IMR-90 (cell line): ENCODE data around the gene GJA4. TPM values are rescaled to one million over a fixed set of nuclear protein-coding genes. Genes with fewer than 3 reads are reported as not detected.

Experiments used
- ATAC-seq: fragments of 200-7000 bp; cut with Tn5 transposase; 2 replicates; pipeline ENCODE4 v1.9.1; 2020; ENCODE audit warnings: low read depth, mild to moderate bottlenecking, moderate library complexity
- BruUV-seq: library from RNA; stranded (reverse); fragments of 400-500 nt; replicated peaks from 2 replicates; lab custom pipeline; 2021; lab: Mats Ljungman, UMichigan
- CTCF ChIA-PET: fragments of 300-600 bp; formaldehyde crosslinking; extraction: SDS; loops from one replicate; lab custom pipeline; 2021; ENCODE audit warnings: antibody characterized with exemption; lab: Yijun Ruan, JAX
- POLR2A ChIA-PET: fragments of 300-600 bp; sonication (Branson Sonifier 250); formaldehyde crosslinking; loops from one replicate; lab custom pipeline; 2022; ENCODE audit warnings: antibody characterized with exemption; ENCODE audit not compliant: unreplicated experiment; lab: Charles Lee
- DNase-seq: peaks from one replicate; pipeline ENCODE4 v3.0.0; 2013
- H2AFZ ChIP-seq: replicated peaks from 2 replicates; pipeline ENCODE3; 2013; ENCODE audit warnings: low read length, mild to moderate bottlenecking; ENCODE audit not compliant: poor library complexity
- H2AK5ac ChIP-seq: 2 replicates; pipeline ENCODE4 v1.6.1; 2013; ENCODE audit warnings: low read depth, low read length, inconsistent platforms
- H2AK9ac ChIP-seq: replicated peaks from 2 replicates; pipeline ENCODE3; 2013; ENCODE audit warnings: mild to moderate bottlenecking, low read depth, low read length, moderate library complexity; ENCODE audit not compliant: poor library complexity
- H2BK120ac ChIP-seq: 2 replicates; pipeline ENCODE4 v1.6.1; 2013; ENCODE audit warnings: low read depth, low read length, inconsistent platforms
- H2BK15ac ChIP-seq: 3 replicates; pipeline ENCODE4 v1.6.1; 2013; ENCODE audit warnings: low read depth, low read length, inconsistent platforms
- H2BK20ac ChIP-seq: 2 replicates; pipeline ENCODE4 v1.6.1; 2013; ENCODE audit warnings: low read depth, mild to moderate bottlenecking, inconsistent platforms, low read length, moderate library complexity
- H2BK5ac ChIP-seq: 2 replicates; pipeline ENCODE4 v1.6.1; 2013; ENCODE audit warnings: mild to moderate bottlenecking, low read depth, low read length, inconsistent platforms; ENCODE audit not compliant: poor library complexity, severe bottlenecking
- H3K14ac ChIP-seq: replicated peaks from 2 replicates; pipeline ENCODE4 v1.6.1; 2013; ENCODE audit warnings: low read depth, low read length, inconsistent platforms
- H3K18ac ChIP-seq: 2 replicates; pipeline ENCODE4 v1.6.1; 2013; ENCODE audit warnings: low read depth, low read length, control low read depth
- H3K23ac ChIP-seq: 2 replicates; pipeline ENCODE4 v1.6.1; 2013; ENCODE audit warnings: low read depth, low read length, inconsistent platforms
- H3K27ac ChIP-seq: 2 replicates; pipeline ENCODE4 v1.5.1; 2013; ENCODE audit warnings: mild to moderate bottlenecking, control low read depth, low read length; ENCODE audit not compliant: insufficient read depth
- H3K27me3 ChIP-seq: 2 replicates; pipeline ENCODE4 v1.6.1; 2013; ENCODE audit warnings: low read length; ENCODE audit not compliant: control insufficient read depth, insufficient read depth
- H3K36me3 ChIP-seq: 2 replicates; pipeline ENCODE4 v1.6.1; 2013; ENCODE audit warnings: low read length, mixed read lengths; ENCODE audit not compliant: control insufficient read depth, insufficient read depth
- H3K4ac ChIP-seq: 2 replicates; pipeline ENCODE4 v1.6.1; 2013; ENCODE audit warnings: low read depth, low read length, inconsistent platforms
- H3K4me1 ChIP-seq: 2 replicates; pipeline ENCODE4 v1.6.1; 2013; ENCODE audit warnings: low read length, mixed read lengths; ENCODE audit not compliant: control insufficient read depth, insufficient read depth
- H3K4me2 ChIP-seq: 2 replicates; pipeline ENCODE4 v1.6.1; 2013; ENCODE audit warnings: low read depth, mild to moderate bottlenecking, control low read depth, low read length, moderate library complexity
- H3K4me3 ChIP-seq: 2 replicates; pipeline ENCODE4 v1.5.1; 2013; ENCODE audit warnings: low read depth, mild to moderate bottlenecking, control low read depth, low read length, moderate library complexity; ENCODE audit not compliant: insufficient read depth
- H3K56ac ChIP-seq: 2 replicates; pipeline ENCODE4 v1.6.1; 2013; ENCODE audit warnings: low read length, inconsistent platforms; ENCODE audit not compliant: insufficient read depth; ENCODE audit errors: extremely low read depth
- H3K79me1 ChIP-seq, 2 experiments: 2 replicates each; pipeline ENCODE4 v1.6.1; 2013; ENCODE audit warnings: low read length in 2 of 2, inconsistent platforms in 1 of 2, low read depth in 1 of 2
- H3K9ac ChIP-seq: 2 replicates; pipeline ENCODE4 v1.6.1; 2013; ENCODE audit warnings: low read depth, low read length, control low read depth
- H3K9me1 ChIP-seq: 2 replicates; pipeline ENCODE4 v1.6.1; 2013; ENCODE audit warnings: low read length, inconsistent platforms; ENCODE audit not compliant: insufficient read depth
- H3K9me3 ChIP-seq: 2 replicates; pipeline ENCODE4 v1.6.1; 2013; ENCODE audit warnings: low read length; ENCODE audit not compliant: control insufficient read depth, insufficient read depth
- H4K20me1 ChIP-seq: 2 replicates; pipeline ENCODE4 v1.6.1; 2013; ENCODE audit warnings: low read length, inconsistent platforms; ENCODE audit not compliant: insufficient read depth
- H4K5ac ChIP-seq: 2 replicates; pipeline ENCODE4 v1.6.1; 2013; ENCODE audit warnings: mild to moderate bottlenecking, low read depth, low read length, control low read depth
- H4K8ac ChIP-seq, 2 experiments: 2 replicates each; pipeline ENCODE4 v1.6.1; 2013; ENCODE audit warnings: low read depth in 2 of 2, low read length in 2 of 2, control low read depth in 1 of 2, inconsistent platforms in 1 of 2
- H4K91ac ChIP-seq: 2 replicates; pipeline ENCODE4 v1.6.1; 2013; ENCODE audit warnings: low read depth, low read length, inconsistent platforms; ENCODE audit not compliant: insufficient read depth
- BHLHE40 ChIP-seq: fragments of 150-350 bp; IDR thresholded peaks from 2 replicates; pipeline ENCODE4 v1.6.1; 2016; ENCODE audit warnings: mild to moderate bottlenecking, low read depth, low read length
- CEBPB ChIP-seq: IDR thresholded peaks from 2 replicates; pipeline ENCODE4 v1.6.1; 2012; ENCODE audit warnings: low read depth, low read length, improper control_type of control experiment
- CHD1 ChIP-seq: IDR thresholded peaks from 2 replicates; pipeline ENCODE4 v1.6.1; 2012; ENCODE audit warnings: low read depth, low read length, improper control_type of control experiment
- MAZ ChIP-seq: IDR thresholded peaks from 2 replicates; pipeline ENCODE4 v1.6.1; 2012; ENCODE audit warnings: low read depth, mild to moderate bottlenecking, low read length, improper control_type of control experiment, moderate library complexity, borderline replicate concordance
- MXI1 ChIP-seq: IDR thresholded peaks from 2 replicates; pipeline ENCODE4 v1.6.1; 2012; ENCODE audit warnings: low read depth, mild to moderate bottlenecking, low read length, moderate library complexity, borderline replicate concordance
- NFE2L2 ChIP-seq: fragments of 150-350 bp; IDR thresholded peaks from 2 replicates; pipeline ENCODE4 v1.6.1; 2016; ENCODE audit warnings: low read depth, mild to moderate bottlenecking, low read length
- POLR2A ChIP-seq: IDR thresholded peaks from 2 replicates; pipeline ENCODE4 v1.6.1; 2012; ENCODE audit warnings: mild to moderate bottlenecking, low read depth, low read length
- RAD21 ChIP-seq: IDR thresholded peaks from 2 replicates; pipeline ENCODE4 v1.6.1; 2012; ENCODE audit warnings: low read length, improper control_type of control experiment
- RFX5 ChIP-seq: IDR thresholded peaks from 2 replicates; pipeline ENCODE4 v1.8.0; 2012; ENCODE audit warnings: low read depth, mild to moderate bottlenecking, low read length, moderate library complexity
- SMC3 ChIP-seq: fragments of 150-350 bp; IDR thresholded peaks from 2 replicates; pipeline ENCODE4 v1.6.1; 2016; ENCODE audit warnings: low read depth, mild to moderate bottlenecking, antibody characterized with exemption, low read length, moderate library complexity
- whole genome bisulfite sequencing, 2 experiments: methylation state at CpG; one replicate each; pipeline versions ENCODE4 v1.1.5 to v1.1.7; 2013; ENCODE audit warnings: missing lambda C conversion rate in 2 of 2; ENCODE audit not compliant: insufficient read length in 1 of 2; ENCODE audit errors: extremely low coverage in 2 of 2; 5-methylcytosine and 5-hydroxymethylcytosine counted together
- dilution Hi-C: fragments of 300-500 bp; cut with HindIII; formaldehyde crosslinking; loops from one replicate; pipeline ENCODE4 v1.14.3; 2018; ENCODE audit warnings: low sequenced_read_pairs; ENCODE audit not compliant: unreplicated experiment
- in situ Hi-C: fragments of 300-500 bp; cut with MboI; formaldehyde crosslinking; loops from 3 replicates; pipeline ENCODE4 v1.14.3; 2019; ENCODE audit warnings: low sequenced_read_pairs, inconsistent platforms, mixed read lengths
- intact Hi-C: fragments of 100-400 bp; cut with micrococcal nuclease; formaldehyde crosslinking; loops from 2 replicates; pipeline ENCODE4 v1.10.0; 2022
- polyA plus RNA-seq, 3 experiments: library from polyadenylated mRNA; depleted of rRNA; stranded (reverse); fragments of >200 nt; gene quantifications; 2 replicates each; pipeline ENCODE4 v1.2.3, GENCODE V29; 2012; ENCODE audit warnings: low replicate concordance in 1 of 3
- total RNA-seq: library from RNA; depleted of rRNA; stranded (reverse); fragments of >200 nt; gene quantifications from 2 replicates; pipeline ENCODE4 v1.2.3, GENCODE V29; 2012
- TF ChIP-seq, protein P1 (sequence below): conservative IDR thresholded peaks from 2 replicates; pipeline ENCODE4 v1.5.1; 2012; ENCODE audit warnings: mild to moderate bottlenecking, low read depth, low read length, improper control_type of control experiment
- TF ChIP-seq, protein P2 (sequence below): fragments of 150-350 bp; IDR thresholded peaks from 2 replicates; pipeline ENCODE4 v1.6.1; 2016; ENCODE audit warnings: low read depth, mild to moderate bottlenecking, low read length, moderate library complexity, borderline replicate concordance
- TF ChIP-seq, protein P3 (sequence below): fragments of 150-350 bp; IDR thresholded peaks from 2 replicates; pipeline ENCODE4 v1.6.1; 2017; ENCODE audit warnings: mild to moderate bottlenecking, antibody characterized with exemption, low read length, low read depth

GJA4 gene
- total and polyA plus RNA-seq, 2 of the 4 experiments (the other 2 are of a cell fraction): not detected

DNA sequence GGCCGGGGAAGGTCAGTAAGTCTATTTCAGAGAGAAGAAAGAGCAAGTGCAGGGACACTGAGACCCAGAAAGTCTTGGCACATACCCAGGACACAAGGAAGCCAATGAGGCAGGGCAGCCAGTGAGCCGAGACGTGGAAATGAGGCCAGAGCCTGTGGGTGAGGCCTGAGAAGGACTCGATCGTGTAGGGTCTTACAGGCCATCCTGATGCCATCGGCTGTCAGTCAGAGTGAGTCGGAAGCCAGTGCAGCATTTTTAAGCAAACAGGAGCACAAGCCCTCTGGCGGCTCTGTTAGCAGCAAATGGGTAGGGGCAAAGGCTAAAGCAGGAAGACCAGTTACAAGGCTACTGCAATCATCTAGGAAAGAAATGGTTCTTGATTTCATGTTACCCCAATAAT is 17.8 kb upstream of the GJA4 start:
- in situ Hi-C loops (no loop called here), dilution Hi-C loops (no loop called here), intact Hi-C loops (no loop called here)
- Histone ChIP-seq H2BK15ac (no peak overlapping the region), H3K4me3 (no peak overlapping the region), H3K27me3 (peaks cover 14% of the 10 kb centered on the region), H3K9me1 (no peaks in the 10 kb centered on the region), H3K4me1 (no peaks in the 10 kb centered on the region), H3K14ac (no peak overlapping the region), H3K18ac (no peak overlapping the region), H3K27ac (no peak overlapping the region), H3K56ac (no peak overlapping the region), H3K9ac (no peak overlapping the region), H2BK5ac (no peak overlapping the region), H2AFZ (no peak overlapping the region), H2AK5ac (no peak overlapping the region), H3K79me1 (no peaks in the 10 kb centered on the region), H2BK120ac (no peak overlapping the region), H3K23ac (no peak overlapping the region), H3K4me2 (no peak overlapping the region), H2AK9ac (no peak overlapping the region), H2BK20ac (no peak overlapping the region), H4K8ac (no peak overlapping the region), H3K9me3 (no peaks in the 10 kb centered on the region), H3K36me3 (no peaks in the 10 kb centered on the region), H4K91ac (no peak overlapping the region), H3K4ac (no peak overlapping the region), H4K20me1 (no peaks in the 10 kb centered on the region), H4K5ac (no peak overlapping the region)
- ChIA-PET POLR2A (no interaction called here), CTCF (no interaction called here)
- BruUV-seq: no TSS peak
- TF ChIP-seq BHLHE40 (no peak), POLR2A (no peak), CEBPB (no peak), SMC3 (no peak), RFX5 (no peak), RAD21 (no peak), MXI1 (no peak), NFE2L2 (no peak), MAZ (no peak), CHD1 (no peak)
- TF ChIP-seq, protein P1, sequence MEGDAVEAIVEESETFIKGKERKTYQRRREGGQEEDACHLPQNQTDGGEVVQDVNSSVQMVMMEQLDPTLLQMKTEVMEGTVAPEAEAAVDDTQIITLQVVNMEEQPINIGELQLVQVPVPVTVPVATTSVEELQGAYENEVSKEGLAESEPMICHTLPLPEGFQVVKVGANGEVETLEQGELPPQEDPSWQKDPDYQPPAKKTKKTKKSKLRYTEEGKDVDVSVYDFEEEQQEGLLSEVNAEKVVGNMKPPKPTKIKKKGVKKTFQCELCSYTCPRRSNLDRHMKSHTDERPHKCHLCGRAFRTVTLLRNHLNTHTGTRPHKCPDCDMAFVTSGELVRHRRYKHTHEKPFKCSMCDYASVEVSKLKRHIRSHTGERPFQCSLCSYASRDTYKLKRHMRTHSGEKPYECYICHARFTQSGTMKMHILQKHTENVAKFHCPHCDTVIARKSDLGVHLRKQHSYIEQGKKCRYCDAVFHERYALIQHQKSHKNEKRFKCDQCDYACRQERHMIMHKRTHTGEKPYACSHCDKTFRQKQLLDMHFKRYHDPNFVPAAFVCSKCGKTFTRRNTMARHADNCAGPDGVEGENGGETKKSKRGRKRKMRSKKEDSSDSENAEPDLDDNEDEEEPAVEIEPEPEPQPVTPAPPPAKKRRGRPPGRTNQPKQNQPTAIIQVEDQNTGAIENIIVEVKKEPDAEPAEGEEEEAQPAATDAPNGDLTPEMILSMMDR: no peak
- TF ChIP-seq, protein P2, sequence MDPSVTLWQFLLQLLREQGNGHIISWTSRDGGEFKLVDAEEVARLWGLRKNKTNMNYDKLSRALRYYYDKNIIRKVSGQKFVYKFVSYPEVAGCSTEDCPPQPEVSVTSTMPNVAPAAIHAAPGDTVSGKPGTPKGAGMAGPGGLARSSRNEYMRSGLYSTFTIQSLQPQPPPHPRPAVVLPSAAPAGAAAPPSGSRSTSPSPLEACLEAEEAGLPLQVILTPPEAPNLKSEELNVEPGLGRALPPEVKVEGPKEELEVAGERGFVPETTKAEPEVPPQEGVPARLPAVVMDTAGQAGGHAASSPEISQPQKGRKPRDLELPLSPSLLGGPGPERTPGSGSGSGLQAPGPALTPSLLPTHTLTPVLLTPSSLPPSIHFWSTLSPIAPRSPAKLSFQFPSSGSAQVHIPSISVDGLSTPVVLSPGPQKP: no peak
- TF ChIP-seq, protein P3, sequence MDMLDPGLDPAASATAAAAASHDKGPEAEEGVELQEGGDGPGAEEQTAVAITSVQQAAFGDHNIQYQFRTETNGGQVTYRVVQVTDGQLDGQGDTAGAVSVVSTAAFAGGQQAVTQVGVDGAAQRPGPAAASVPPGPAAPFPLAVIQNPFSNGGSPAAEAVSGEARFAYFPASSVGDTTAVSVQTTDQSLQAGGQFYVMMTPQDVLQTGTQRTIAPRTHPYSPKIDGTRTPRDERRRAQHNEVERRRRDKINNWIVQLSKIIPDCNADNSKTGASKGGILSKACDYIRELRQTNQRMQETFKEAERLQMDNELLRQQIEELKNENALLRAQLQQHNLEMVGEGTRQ: no peak
- ATAC-seq: no peak
- 33% methylated on average over 5 of the region's 8 CpGs; no CpG with 5 or more reads in 1 of the 2 experiments for WGBS, 2 experiments
- no peak for DNase-seq
